WTC11 (cell line): ENCODE results near the gene NEURL3. TPM values are rescaled to one million over a fixed set of nuclear protein-coding genes. Genes with fewer than 3 reads are reported as not detected.

Experiments
- ATAC-seq: fragments of 200-7000 bp; cut with Tn5 transposase; 2 replicates; pipeline ENCODE4 v1.10.0; 2021; ENCODE audit warnings: mild to moderate bottlenecking, moderate library complexity
- CTCF ChIA-PET: fragments of 300-600 bp; sonication (Branson Sonifier 250); formaldehyde crosslinking; loops from one replicate; lab custom pipeline; 2021; ENCODE audit warnings: antibody characterized with exemption; lab: Charles Lee
- POLR2A ChIA-PET: fragments of 350-600 bp; sonication (Branson Sonifier 250); formaldehyde crosslinking; loops from one replicate; lab custom pipeline; 2021; ENCODE audit warnings: antibody characterized with exemption; lab: Charles Lee
- DNase-seq: peaks from one replicate; pipeline ENCODE4 v3.0.0; 2021; ENCODE audit warnings: low spot score
- H3K27ac Mint-ChIP-seq: 2 replicates; pipeline ENCODE4 v1.8.0; 2021; ENCODE audit warnings: mixed read lengths
- H3K27me3 Mint-ChIP-seq: 2 replicates; pipeline ENCODE4 v1.8.0; 2021; ENCODE audit warnings: low read depth, mild to moderate bottlenecking, moderate library complexity, mixed read lengths
- H3K36me3 Mint-ChIP-seq: 2 replicates; pipeline ENCODE4 v1.8.0; 2021; ENCODE audit warnings: mixed read lengths
- H3K4me1 Mint-ChIP-seq: 2 replicates; pipeline ENCODE4 v1.8.0; 2022; ENCODE audit warnings: mixed read lengths
- H3K4me3 Mint-ChIP-seq: 2 replicates; pipeline ENCODE4 v1.8.0; 2021; ENCODE audit warnings: mild to moderate bottlenecking, moderate library complexity, mixed read lengths
- H3K9me3 Mint-ChIP-seq: 2 replicates; pipeline ENCODE4 v1.8.0; 2021; ENCODE audit warnings: mixed read lengths
- CBFB ChIP-seq: sonication (generic); formaldehyde crosslinking; IDR thresholded peaks from 2 replicates; pipeline ENCODE4 v1.8.1; 2022; ENCODE audit warnings: mild to moderate bottlenecking, low read depth, missing genetic modification reagents
- HMGA2 ChIP-seq: fragments of 250-450 bp; sonication (Bioruptor Pico); IDR thresholded peaks from 2 replicates; pipeline ENCODE4 v1.4.0; 2021; ENCODE audit warnings: mild to moderate bottlenecking, moderate library complexity
- total RNA-seq: library from RNA; stranded (reverse); gene quantifications from 3 replicates; pipeline ENCODE4 v1.2.3, GENCODE V29; 2021

Gene NEURL3
- total RNA-seq, 1 experiment from 2014 or later: not detected

GRCh38 chr2:96447726-96448125, 57.4 kb downstream of the NEURL3 start:
- Mint-ChIP-seq H3K27me3 (peaks cover 6% of the 10 kb centered on the region), H3K36me3 (no peaks in the 10 kb centered on the region), H3K4me1 (no peaks in the 10 kb centered on the region), H3K9me3 (peaks cover 14% of the 10 kb centered on the region), H3K27ac (no peak overlapping the region), H3K4me3 (no peak overlapping the region)
- DNase-seq (no peak), ATAC-seq (no peak)
- POLR2A ChIA-PET: no interaction called here
- TF ChIP-seq HMGA2 (CRISPR knock-in tag) (no peak), CBFB (CRISPR knock-in tag) (no peak)
- CTCF ChIA-PET: interaction anchor here (1.0 kb wide), 2 partner anchors 38 to 41 kb away, joined by 3 read pairs; no protein-coding TSS in a partner anchor

Other genes with a start within 250 kb of the NEURL3 start
- gene TMEM127, start 239.4 kb downstream of the NEURL3 start, total RNA-seq: 22.9 to 25.6 TPM (median 24.7 TPM) in 3 replicates
- 71.9 to 82.8 TPM (median 72.0 TPM) in 3 replicates for gene CIAO1, start 239.1 kb downstream of the NEURL3 start, total RNA-seq
- gene SNRNP200, start 199.8 kb downstream of the NEURL3 start, total RNA-seq: 194 to 226 TPM (median 201 TPM) in 3 replicates
- gene ITPRIPL1, start 180.0 kb downstream of the NEURL3 start, total RNA-seq: 11.7 to 17.3 TPM (median 13.7 TPM) in 3 replicates
- 46.7 to 51.9 TPM (median 48.1 TPM) in 3 replicates for gene NCAPH, start 169.6 kb downstream of the NEURL3 start, total RNA-seq
- gene ARID5A, start 31.4 kb upstream of the NEURL3 start, total RNA-seq: 8.5 to 13.9 TPM (median 10.1 TPM) in 3 replicates
- 28.3 to 32.5 TPM (median 29.2 TPM) in 3 replicates for gene KANSL3, start 133.0 kb upstream of the NEURL3 start, total RNA-seq
- 1.1 to 1.4 TPM (median 1.1 TPM) in 3 replicates for gene FER1L5, start 137.4 kb upstream of the NEURL3 start, total RNA-seq
- gene LMAN2L, start 234.7 kb upstream of the NEURL3 start, total RNA-seq: 13.5 to 18.1 TPM (median 16.5 TPM) in 3 replicates